A673 (cell line): ENCODE measurements around the gene ZNF554. TPM values are rescaled to one million over a fixed set of nuclear protein-coding genes. Genes with fewer than 3 reads are reported as not detected.

Source experiments
- BruUV-seq: library from RNA; stranded (reverse); fragments of 400-500 nt; replicated peaks from 2 replicates; lab custom pipeline; 2021; lab: Mats Ljungman, UMichigan
- CTCF ChIA-PET: fragments of 300-600 bp; sonication (Branson Sonifier 250); formaldehyde crosslinking; loops from one replicate; lab custom pipeline; 2022; ENCODE audit warnings: antibody characterized with exemption; lab: Charles Lee
- POLR2A ChIA-PET: fragments of 300-600 bp; sonication (Branson Sonifier 250); formaldehyde crosslinking; loops from one replicate; lab custom pipeline; 2022; ENCODE audit warnings: antibody characterized with exemption; ENCODE audit not compliant: low non-redundant PET; lab: Charles Lee
- DNase-seq: peaks from one replicate; pipeline ENCODE4 v3.0.0-alpha.2; 2015; ENCODE audit warnings: low spot score
- H3K27ac ChIP-seq: fragments of 200-600 bp; sonication (generic); 2 replicates; pipeline ENCODE4 v1.5.1; 2016; ENCODE audit warnings: mixed run types, low read depth, mild to moderate bottlenecking, mixed read lengths, antibody characterized with exemption, low read length; ENCODE audit not compliant: poor library complexity, severe bottlenecking
- H3K27me3 ChIP-seq: fragments of 200-600 bp; sonication (generic); replicated peaks from 2 replicates; pipeline ENCODE4 v1.6.1; 2017; ENCODE audit warnings: mixed run types, low read depth, mild to moderate bottlenecking, mixed read lengths, antibody characterized with exemption, low read length; ENCODE audit not compliant: insufficient read depth, poor library complexity
- H3K36me3 ChIP-seq: fragments of 200-600 bp; sonication (generic); 2 replicates; pipeline ENCODE4 v1.6.1; 2016; ENCODE audit warnings: mixed run types, mild to moderate bottlenecking, mixed read lengths, antibody characterized with exemption, low read length; ENCODE audit not compliant: insufficient read depth, poor library complexity, severe bottlenecking
- H3K4me1 ChIP-seq: fragments of 200-600 bp; sonication (generic); 2 replicates; pipeline ENCODE4 v1.6.1; 2017; ENCODE audit warnings: mixed run types, mild to moderate bottlenecking, mixed read lengths, antibody characterized with exemption, low read length; ENCODE audit not compliant: insufficient read depth, poor library complexity, severe bottlenecking
- H3K4me3 ChIP-seq: fragments of 200-600 bp; sonication (generic); 2 replicates; pipeline ENCODE4 v1.5.1; 2016; ENCODE audit warnings: low read depth, mixed run types, mild to moderate bottlenecking, mixed read lengths, low read length; ENCODE audit not compliant: poor library complexity, severe bottlenecking
- H3K9me3 ChIP-seq: fragments of 200-600 bp; sonication (generic); 2 replicates; pipeline ENCODE4 v1.6.1; 2016; ENCODE audit warnings: mixed run types, low read depth, mild to moderate bottlenecking, mixed read lengths, antibody characterized with exemption, low read length; ENCODE audit not compliant: poor library complexity, severe bottlenecking
- CTCF ChIP-seq: fragments of 300-800, 200-600 bp; sonication (generic); conservative IDR thresholded peaks from 2 replicates; pipeline ENCODE4 v1.5.1; 2017; ENCODE audit warnings: low read depth, mild to moderate bottlenecking, antibody characterized with exemption, low read length, moderate library complexity, mixed read lengths
- EZH2 ChIP-seq: fragments of 200-600 bp; sonication (generic); IDR thresholded peaks from 2 replicates; pipeline ENCODE4 v1.6.1; 2017; ENCODE audit warnings: borderline replicate concordance, low read depth, mild to moderate bottlenecking, mixed read lengths, antibody characterized with exemption, low read length; ENCODE audit not compliant: poor library complexity, severe bottlenecking
- intact Hi-C: fragments of 100-400 bp; cut with micrococcal nuclease; formaldehyde crosslinking; loops from one replicate; pipeline ENCODE4 v1.10.0; 2022; ENCODE audit not compliant: unreplicated experiment
- total RNA-seq: library from RNA; stranded (reverse); gene quantifications from 2 replicates; pipeline ENCODE4 v1.2.3, GENCODE V29; 2021

The ZNF554 gene
- total RNA-seq, 1 experiment from 2014 or later: 3.5 TPM

DNA sequence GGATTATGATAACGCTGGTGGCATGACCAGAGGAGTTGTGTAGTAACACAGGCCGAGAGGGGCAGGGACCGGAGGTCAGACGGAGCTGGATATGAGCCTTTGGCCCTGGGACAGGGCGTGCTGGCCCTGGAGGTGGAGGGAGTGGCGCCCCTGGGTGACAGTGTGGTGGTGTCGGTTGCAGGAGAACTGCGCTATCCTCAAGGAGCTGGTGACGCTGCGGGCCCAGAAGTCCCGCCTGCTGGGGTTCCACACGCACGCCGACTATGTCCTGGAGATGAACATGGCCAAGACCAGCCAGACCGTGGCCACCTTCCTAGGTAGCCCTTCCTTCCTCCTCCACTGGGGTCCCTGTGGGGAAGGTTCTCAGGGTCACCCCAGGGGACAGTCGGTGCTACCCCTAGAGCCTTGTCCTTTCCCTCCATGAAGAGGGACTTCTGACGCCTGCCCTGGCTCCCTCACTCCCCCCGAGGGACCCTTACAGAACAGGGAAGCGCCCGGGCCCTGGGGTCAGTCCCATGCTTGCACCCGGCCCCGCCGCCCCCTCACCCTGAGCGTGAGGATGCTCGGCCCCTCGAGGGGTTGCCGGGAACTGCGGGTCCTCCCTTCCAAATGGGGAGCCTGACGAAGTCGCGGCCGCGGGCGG lies 12.8 kb upstream of the ZNF554 start:
- no TSS peak for BruUV-seq
- DNase-seq: no peak
- TF ChIP-seq CTCF (no peak), EZH2 (no peak)
- H3K9me3 ChIP-seq: no peaks in the 10 kb centered on the region
- H3K27ac ChIP-seq: no peak overlapping the region
- H3K27me3 ChIP-seq: no peaks in the 10 kb centered on the region
- ChIA-PET CTCF (no interaction called here), POLR2A (no interaction called here)
- intact Hi-C loops: no loop called here
- H3K4me1 ChIP-seq: peaks cover 5% of the 10 kb centered on the region
- H3K4me3 ChIP-seq: no peak overlapping the region
- H3K36me3 ChIP-seq: peaks cover 37% of the 10 kb centered on the region

DNA sequence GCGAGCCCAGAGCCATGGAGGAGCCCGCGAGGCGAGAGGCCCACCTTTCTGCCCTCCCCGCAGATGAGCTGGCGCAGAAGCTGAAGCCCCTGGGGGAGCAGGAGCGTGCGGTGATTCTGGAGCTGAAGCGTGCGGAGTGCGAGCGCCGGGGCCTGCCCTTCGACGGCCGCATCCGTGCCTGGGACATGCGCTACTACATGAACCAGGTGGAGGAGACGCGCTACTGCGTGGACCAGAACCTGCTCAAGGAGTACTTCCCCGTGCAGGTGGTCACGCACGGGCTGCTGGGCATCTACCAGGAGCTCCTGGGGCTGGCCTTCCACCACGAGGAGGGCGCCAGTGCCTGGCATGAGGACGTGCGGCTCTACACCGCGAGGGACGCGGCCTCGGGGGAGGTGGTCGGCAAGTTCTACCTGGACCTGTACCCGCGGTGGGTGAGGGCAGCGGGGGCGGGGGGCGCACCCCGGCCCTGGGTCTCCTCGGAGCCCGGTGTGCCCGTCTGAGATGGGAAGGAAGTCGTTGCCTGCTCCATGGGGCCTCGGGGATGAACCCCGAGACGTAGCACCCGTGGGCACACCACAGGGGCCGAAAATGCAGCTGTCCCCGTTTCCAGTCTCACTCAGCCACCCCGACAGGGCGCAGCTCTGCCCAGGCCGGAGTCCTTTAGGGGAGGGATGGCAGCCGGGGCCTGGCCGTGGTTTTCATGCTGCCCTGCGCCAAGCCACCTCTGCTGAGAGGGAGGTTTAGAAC lies 12.1 kb upstream of the ZNF554 start:
- intact Hi-C loops: no loop called here
- H3K9me3 ChIP-seq: no peaks in the 10 kb centered on the region
- H3K4me1 ChIP-seq: peaks cover 5% of the 10 kb centered on the region
- no peak overlapping the region for H3K4me3 ChIP-seq
- TF ChIP-seq EZH2: no peak
- no peak overlapping the region for H3K27ac ChIP-seq
- ChIA-PET CTCF (no interaction called here), POLR2A (interaction anchor here (0.6 kb wide), 1 partner anchor 114 kb away, joined by 3 read pairs; no protein-coding TSS in a partner anchor)
- TSS peak; percentile 39 for BruUV-seq
- H3K36me3 ChIP-seq: peaks cover 43% of the 10 kb centered on the region
- no peak for DNase-seq
- no peaks in the 10 kb centered on the region for H3K27me3 ChIP-seq

DNA sequence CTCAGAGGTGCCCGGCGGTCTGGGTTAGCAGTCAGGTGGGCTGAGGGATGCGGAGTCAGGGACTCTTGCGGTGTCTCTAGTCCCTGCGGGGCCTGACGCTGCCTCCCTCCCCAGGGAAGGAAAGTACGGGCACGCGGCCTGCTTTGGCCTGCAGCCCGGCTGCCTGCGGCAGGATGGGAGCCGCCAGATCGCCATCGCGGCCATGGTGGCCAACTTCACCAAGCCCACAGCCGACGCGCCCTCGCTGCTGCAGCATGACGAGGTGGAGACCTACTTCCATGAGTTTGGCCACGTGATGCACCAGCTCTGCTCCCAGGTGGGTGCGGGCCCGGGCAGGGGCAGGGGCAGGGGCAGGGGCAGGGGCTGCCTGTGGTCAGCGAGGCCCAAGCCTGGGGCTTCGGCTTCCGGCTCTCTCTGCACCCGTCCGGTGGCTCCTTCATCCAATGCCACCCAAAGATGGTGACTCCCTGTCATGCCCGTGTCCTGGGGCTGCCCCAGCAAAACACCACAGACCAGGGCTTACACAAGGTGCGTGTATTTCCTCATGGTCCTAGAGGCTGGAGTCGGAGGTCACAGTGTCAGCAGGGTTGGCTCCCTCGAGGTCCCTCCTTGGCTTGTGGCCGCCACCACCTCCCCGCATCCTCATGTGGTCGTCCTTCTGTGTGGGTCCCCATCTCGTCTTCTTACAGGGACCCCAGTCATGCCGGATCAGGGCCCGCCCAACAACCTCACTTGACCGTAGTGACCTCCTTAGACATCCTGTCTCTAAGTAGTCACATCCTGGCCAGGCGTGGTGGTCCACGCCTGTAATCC lies 11.3 kb upstream of the ZNF554 start:
- H3K27me3 ChIP-seq: no peaks in the 10 kb centered on the region
- TF ChIP-seq EZH2 (no peak), CTCF (no peak)
- peaks cover 37% of the 10 kb centered on the region for H3K36me3 ChIP-seq
- H3K27ac ChIP-seq: no peak overlapping the region
- no peaks in the 10 kb centered on the region for H3K9me3 ChIP-seq
- BruUV-seq: no TSS peak
- POLR2A ChIA-PET: interaction anchor here (0.6 kb wide), 1 partner anchor 115 kb away, joined by 3 read pairs; no protein-coding TSS in a partner anchor
- CTCF ChIA-PET: no interaction called here
- peaks cover 5% of the 10 kb centered on the region for H3K4me1 ChIP-seq
- H3K4me3 ChIP-seq: no peak overlapping the region
- intact Hi-C loops: no loop called here
- DNase-seq: no peak
